OCI-LY7 (cell line): Measurements from ENCODE around the gene RASL12. TPM values are rescaled to one million over a fixed set of nuclear protein-coding genes. Genes with fewer than 3 reads are reported as not detected.

Source experiments
- BruUV-seq: library from RNA; stranded (reverse); fragments of 400-500 nt; replicated peaks from 2 replicates; lab custom pipeline; 2021; lab: Mats Ljungman, UMichigan
- CTCF ChIA-PET: fragments of 300-600 bp; sonication (Branson Sonifier 250); formaldehyde crosslinking; loops from one replicate; lab custom pipeline; 2022; ENCODE audit warnings: antibody characterized with exemption; ENCODE audit not compliant: unreplicated experiment; lab: Charles Lee
- POLR2A ChIA-PET: fragments of 300-600 bp; sonication (Branson Sonifier 250); formaldehyde crosslinking; loops from one replicate; lab custom pipeline; 2022; ENCODE audit warnings: antibody characterized with exemption; lab: Charles Lee
- DNase-seq: peaks from one replicate; pipeline ENCODE4 v3.0.0-alpha.2; 2015; ENCODE audit warnings: low spot score
- H2AFZ ChIP-seq: fragments of 200-600 bp; sonication (generic), shearing (Covaris generic); 2 replicates; pipeline ENCODE4 v1.6.1; 2014; ENCODE audit warnings: mild to moderate bottlenecking, antibody characterized with exemption, low read length, moderate library complexity
- H3K27ac ChIP-seq: fragments of 200-600 bp; sonication (generic); 2 replicates; pipeline ENCODE4 v1.5.1; 2014; ENCODE audit warnings: mixed run types, low read depth, mild to moderate bottlenecking, moderate library complexity, low read length, inconsistent platforms; ENCODE audit not compliant: poor library complexity, severe bottlenecking
- H3K36me3 ChIP-seq: fragments of 200-600 bp; sonication (generic); 2 replicates; pipeline ENCODE4 v1.6.1; 2014; ENCODE audit warnings: mild to moderate bottlenecking, antibody characterized with exemption, low read length, moderate library complexity, mixed read lengths; ENCODE audit not compliant: insufficient read depth
- H3K4me1 ChIP-seq: fragments of 200-600 bp; sonication (generic); 2 replicates; pipeline ENCODE4 v1.5.1; 2014; ENCODE audit warnings: mild to moderate bottlenecking, low read length; ENCODE audit not compliant: insufficient read depth, poor library complexity, severe bottlenecking
- H3K4me2 ChIP-seq: fragments of 200-600 bp; sonication (generic); 2 replicates; pipeline ENCODE4 v1.6.1; 2014; ENCODE audit warnings: mild to moderate bottlenecking, low read length
- H3K4me3 ChIP-seq: fragments of 200-600 bp; sonication (generic); 2 replicates; pipeline ENCODE4 v1.5.1; 2014; ENCODE audit warnings: mild to moderate bottlenecking, low read depth, low read length; ENCODE audit not compliant: poor library complexity, severe bottlenecking
- H3K79me2 ChIP-seq: fragments of 200-600 bp; sonication (generic); 2 replicates; pipeline ENCODE4 v1.6.1; 2016; ENCODE audit warnings: low read depth, mild to moderate bottlenecking, low read length, moderate library complexity, mixed read lengths; ENCODE audit not compliant: insufficient read depth
- H3K9me2 ChIP-seq: fragments of 200-600 bp; sonication (generic); 2 replicates; pipeline ENCODE4 v1.6.1; 2016; ENCODE audit warnings: mild to moderate bottlenecking, low read length, mixed read lengths; ENCODE audit not compliant: insufficient read depth
- H3K9me3 ChIP-seq: fragments of 200-600 bp; sonication (generic); 2 replicates; pipeline ENCODE4 v1.6.1; 2014; ENCODE audit warnings: mild to moderate bottlenecking, mixed run types, low read length, mixed read lengths
- H4K20me1 ChIP-seq: fragments of 200-600 bp; sonication (generic); 2 replicates; pipeline ENCODE4 v1.6.1; 2014; ENCODE audit warnings: mild to moderate bottlenecking, antibody characterized with exemption, low read length, moderate library complexity, mixed read lengths; ENCODE audit not compliant: insufficient read depth
- EZH2phosphoT487 ChIP-seq: fragments of 200-600 bp; sonication (generic); IDR thresholded peaks from 2 replicates; pipeline ENCODE4 v1.6.1; 2018; ENCODE audit warnings: low read depth, borderline replicate concordance, mild to moderate bottlenecking, mixed run types, antibody characterized with exemption, low read length, moderate library complexity, mixed read lengths
- intact Hi-C: fragments of 100-400 bp; cut with micrococcal nuclease; formaldehyde crosslinking; loops from one replicate; pipeline ENCODE4 v1.10.0; 2022; ENCODE audit not compliant: unreplicated experiment
- total RNA-seq, 2 experiments: library from RNA; depleted of rRNA in 1 of 2; stranded (reverse); fragments of >200 nt in 1 of 2; shearing (Covaris generic) in 1 of 2; gene quantifications; 2 replicates each; pipeline ENCODE4 v1.2.3, GENCODE V29; 2014 to 2022
- TF ChIP-seq, protein P1 (sequence below): fragments of 200-600 bp; sonication (generic); conservative IDR thresholded peaks from 2 replicates; pipeline ENCODE4 v1.5.1; 2014; ENCODE audit warnings: mild to moderate bottlenecking, antibody characterized with exemption, low read length, moderate library complexity, mixed read lengths

RASL12 gene
- total RNA-seq, 2 experiments from 2014 or later, result not detected

DNA sequence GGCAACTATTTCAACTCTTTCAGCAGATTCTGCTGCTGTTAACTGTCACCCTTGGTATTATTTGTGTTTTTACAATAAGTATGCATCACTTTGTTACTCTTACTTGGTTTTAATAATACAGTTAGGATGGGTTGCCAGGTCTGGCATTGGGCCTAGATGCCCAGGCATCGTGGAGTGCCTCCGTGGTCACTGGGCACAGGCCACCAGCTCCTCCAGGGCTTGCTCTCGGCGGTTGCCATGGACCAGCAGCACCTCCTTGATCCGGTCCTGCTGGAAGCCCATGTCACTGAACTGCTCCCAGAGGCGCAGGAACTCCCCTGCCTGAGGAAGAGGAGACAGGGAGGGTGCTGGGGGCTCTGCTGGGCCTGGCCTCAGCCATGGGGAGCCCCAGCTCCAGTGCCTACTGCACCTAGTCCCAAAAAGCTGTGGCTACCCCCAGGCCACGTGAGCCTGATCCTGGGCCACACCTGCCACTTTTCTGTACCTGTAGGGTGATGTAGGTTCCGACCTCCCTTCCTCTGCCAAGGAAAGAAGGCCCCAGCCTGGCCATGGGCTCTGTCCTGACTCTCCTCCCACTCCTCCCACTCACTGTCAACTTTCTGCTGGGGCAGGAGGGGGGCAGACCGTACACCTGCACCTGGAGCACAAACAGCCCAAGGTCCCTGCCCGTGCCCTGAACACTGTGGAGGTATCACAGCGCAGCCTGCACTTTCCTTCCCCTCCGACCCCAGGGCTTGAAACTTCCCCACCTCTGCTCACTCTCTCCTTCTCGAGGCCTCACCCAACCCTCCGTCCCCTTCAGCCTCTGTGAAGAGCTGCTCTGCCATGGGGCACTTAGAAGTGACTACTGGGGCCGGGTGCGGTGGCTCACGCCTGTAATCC is 25.4 kb upstream of the RASL12 start:
- no peak overlapping the region for H2AFZ ChIP-seq
- ChIA-PET POLR2A (no interaction called here), CTCF (no interaction called here)
- DNase-seq, result no peak
- H3K36me3 ChIP-seq, result peaks cover 11% of the 10 kb centered on the region; the same call in 1 of the 2 replicates
- H3K4me2 ChIP-seq, result no peak overlapping the region
- intact Hi-C loops, result no loop called here
- no peaks in the 10 kb centered on the region for H4K20me1 ChIP-seq
- H3K27ac ChIP-seq, result no peak overlapping the region
- H3K9me2 ChIP-seq, result no peaks in the 10 kb centered on the region
- TF ChIP-seq, protein P1, sequence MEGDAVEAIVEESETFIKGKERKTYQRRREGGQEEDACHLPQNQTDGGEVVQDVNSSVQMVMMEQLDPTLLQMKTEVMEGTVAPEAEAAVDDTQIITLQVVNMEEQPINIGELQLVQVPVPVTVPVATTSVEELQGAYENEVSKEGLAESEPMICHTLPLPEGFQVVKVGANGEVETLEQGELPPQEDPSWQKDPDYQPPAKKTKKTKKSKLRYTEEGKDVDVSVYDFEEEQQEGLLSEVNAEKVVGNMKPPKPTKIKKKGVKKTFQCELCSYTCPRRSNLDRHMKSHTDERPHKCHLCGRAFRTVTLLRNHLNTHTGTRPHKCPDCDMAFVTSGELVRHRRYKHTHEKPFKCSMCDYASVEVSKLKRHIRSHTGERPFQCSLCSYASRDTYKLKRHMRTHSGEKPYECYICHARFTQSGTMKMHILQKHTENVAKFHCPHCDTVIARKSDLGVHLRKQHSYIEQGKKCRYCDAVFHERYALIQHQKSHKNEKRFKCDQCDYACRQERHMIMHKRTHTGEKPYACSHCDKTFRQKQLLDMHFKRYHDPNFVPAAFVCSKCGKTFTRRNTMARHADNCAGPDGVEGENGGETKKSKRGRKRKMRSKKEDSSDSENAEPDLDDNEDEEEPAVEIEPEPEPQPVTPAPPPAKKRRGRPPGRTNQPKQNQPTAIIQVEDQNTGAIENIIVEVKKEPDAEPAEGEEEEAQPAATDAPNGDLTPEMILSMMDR, result no peak
- TF ChIP-seq EZH2phosphoT487, result no peak
- no peaks in the 10 kb centered on the region for H3K9me3 ChIP-seq
- no peaks in the 10 kb centered on the region for H3K4me1 ChIP-seq
- H3K79me2 ChIP-seq, result no peaks in the 10 kb centered on the region
- BruUV-seq, result no TSS peak
- no peak overlapping the region for H3K4me3 ChIP-seq

DNA sequence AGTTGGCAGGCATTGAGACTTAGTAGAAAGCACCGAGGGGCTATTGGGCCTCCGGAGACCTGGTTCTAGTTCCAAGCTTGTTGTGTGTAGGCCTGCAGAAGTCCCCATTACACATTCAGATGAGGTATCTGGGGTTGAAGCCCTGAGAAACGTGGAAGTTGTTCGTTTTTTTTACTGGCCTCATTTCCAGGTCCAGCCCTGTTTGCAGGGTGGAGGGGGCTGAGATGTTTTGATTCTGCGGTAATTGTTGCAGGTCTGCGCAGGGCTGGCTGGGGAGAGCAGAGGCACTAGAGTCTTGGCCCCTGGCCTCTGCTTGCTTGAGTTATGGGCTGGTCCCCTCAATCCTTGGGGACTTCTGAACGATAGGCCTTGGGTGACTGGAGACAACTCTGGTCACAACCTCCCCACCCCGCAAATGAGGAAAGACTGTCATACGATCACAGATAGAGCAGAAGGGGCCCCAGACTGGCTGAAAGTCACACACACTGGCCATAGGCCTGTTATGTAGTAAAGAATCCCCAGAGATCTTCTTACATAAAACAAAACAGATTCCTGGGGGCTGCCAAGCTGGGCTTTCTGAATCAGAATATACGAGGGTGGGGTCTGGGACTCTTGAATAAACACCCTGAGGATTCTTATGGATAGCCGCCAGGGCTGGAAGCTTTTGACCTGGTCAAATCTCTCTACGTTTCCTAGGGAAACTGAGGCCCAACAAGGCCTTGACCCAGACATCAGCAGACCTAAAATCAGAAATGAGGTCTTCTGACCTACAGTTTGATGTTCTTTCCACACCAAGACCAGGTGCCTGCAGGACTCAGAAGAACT is 24.4 kb upstream of the RASL12 start:
- DNase-seq, result no peak
- CTCF ChIA-PET, result no interaction called here
- no peak overlapping the region for H2AFZ ChIP-seq
- no peak overlapping the region for H3K27ac ChIP-seq
- H3K79me2 ChIP-seq, result no peaks in the 10 kb centered on the region
- H3K36me3 ChIP-seq, result peaks cover 1% of the 10 kb centered on the region; the same call in 1 of the 2 replicates
- no TSS peak for BruUV-seq
- POLR2A ChIA-PET, result no interaction called here
- H3K4me1 ChIP-seq, result no peaks in the 10 kb centered on the region
- H3K4me3 ChIP-seq, result no peak overlapping the region
- no peaks in the 10 kb centered on the region for H3K9me3 ChIP-seq
- no peak overlapping the region for H3K4me2 ChIP-seq
- no peaks in the 10 kb centered on the region for H3K9me2 ChIP-seq
- TF ChIP-seq, protein P1, result no peak
- no peak for TF ChIP-seq EZH2phosphoT487
- intact Hi-C loops, result no loop called here
- no peaks in the 10 kb centered on the region for H4K20me1 ChIP-seq
